GM18499 (cell line): ENCODE results near the gene FGFRL1.
A peak's percentile ranks its signal among the peaks of the same experiment; 100 is the strongest.

Experiments
- ATAC-seq: cut with Tn5 transposase; IDR thresholded peaks from one replicate; pipeline ENCODE4 v1.9.1; 2021; ENCODE audit warnings: moderate number of reproducible peaks; ENCODE audit not compliant: insufficient read depth, unreplicated experiment

FGFRL1 gene

GRCh38 chr4:1019729-1020470 lies 8.5 kb downstream of the FGFRL1 start:
- ATAC-seq = no peak

- peak; percentile 57 for ATAC-seq
These were observed 10.1 kb downstream of the FGFRL1 start for GRCh38 chr4:1021386-1022050.

- no peak for ATAC-seq
These were observed 10.8 kb downstream of the FGFRL1 start for GRCh38 chr4:1022051-1022738.

- ATAC-seq = no peak
These were observed 11.3 kb downstream of the FGFRL1 start for GRCh38 chr4:1022739-1023066.

- ATAC-seq = no peak
These were observed 11.7 kb downstream of the FGFRL1 start for GRCh38 chr4:1023075-1023640.

GRCh38 chr4:1023895-1024740 lies 12.7 kb downstream of the FGFRL1 start:
- no peak for ATAC-seq

- ATAC-seq = no peak
These were observed 13.6 kb downstream of the FGFRL1 start for GRCh38 chr4:1024882-1025545.

GRCh38 chr4:1026115-1026514 lies 14.7 kb downstream of the FGFRL1 start:
- peak; percentile 48 for ATAC-seq

GRCh38 chr4:1027219-1027914 lies 15.9 kb downstream of the FGFRL1 start:
- ATAC-seq = no peak

- ATAC-seq = no peak
These were observed 16.5 kb downstream of the FGFRL1 start for GRCh38 chr4:1027915-1028238.

GRCh38 chr4:1028574-1029220 lies 17.3 kb downstream of the FGFRL1 start:
- ATAC-seq = no peak

GRCh38 chr4:1029529-1029928 lies 18.1 kb downstream of the FGFRL1 start:
- no peak for ATAC-seq

GRCh38 chr4:1030031-1030430 lies 18.6 kb downstream of the FGFRL1 start:
- ATAC-seq = no peak

- ATAC-seq = no peak
These were observed 19.1 kb downstream of the FGFRL1 start for GRCh38 chr4:1030559-1030958.

- ATAC-seq = no peak
These were observed 19.9 kb downstream of the FGFRL1 start for GRCh38 chr4:1031346-1031745.

- no peak for ATAC-seq
These were observed 20.8 kb downstream of the FGFRL1 start for GRCh38 chr4:1031956-1032795.

GRCh38 chr4:1032861-1033260 lies 21.4 kb downstream of the FGFRL1 start:
- ATAC-seq = no peak
